Activated T-cell treated with anti-CD3 and anti-CD28 coated beads, Interleukin-2, amount 50 U/mL, for 24 hours (primary cell): ENCODE measurements around the gene RELL1.

Experiments
- DNase-seq: peaks from one replicate; pipeline ENCODE4 v3.0.0-alpha.2; 2020
- H3K27ac Mint-ChIP-seq: 2 replicates; pipeline ENCODE4 v1.8.0; 2020; ENCODE audit warnings: mild to moderate bottlenecking, mixed read lengths
- H3K27me3 Mint-ChIP-seq: 2 replicates; pipeline ENCODE4 v1.8.0; 2020; ENCODE audit warnings: mixed read lengths
- H3K36me3 Mint-ChIP-seq: 2 replicates; pipeline ENCODE4 v1.8.0; 2020; ENCODE audit warnings: low read depth, mixed read lengths
- H3K4me1 Mint-ChIP-seq: 2 replicates; pipeline ENCODE4 v1.8.0; 2020; ENCODE audit warnings: low read depth, mixed read lengths
- H3K4me3 Mint-ChIP-seq: 2 replicates; pipeline ENCODE4 v1.8.0; 2020; ENCODE audit warnings: mild to moderate bottlenecking, moderate library complexity, mixed read lengths
- H3K9me3 Mint-ChIP-seq: 2 replicates; pipeline ENCODE4 v1.8.0; 2020; ENCODE audit warnings: mixed read lengths

The RELL1 gene

GRCh38 chr4:37665333-37666320 is 20.5 kb downstream of the RELL1 start:
- DNase-seq = no peak
- no peaks in the 10 kb centered on the region for H3K27me3 Mint-ChIP-seq
- peaks cover 59% of the 10 kb centered on the region for H3K4me1 Mint-ChIP-seq
- H3K27ac Mint-ChIP-seq = peak overlapping the region; percentile 6
- peaks cover 2% of the 10 kb centered on the region for H3K36me3 Mint-ChIP-seq
- no peak overlapping the region for H3K4me3 Mint-ChIP-seq
- H3K9me3 Mint-ChIP-seq = no peaks in the 10 kb centered on the region

- Mint-ChIP-seq H3K27me3 (no peaks in the 10 kb centered on the region), H3K4me1 (peaks cover 61% of the 10 kb centered on the region), H3K36me3 (peaks cover 4% of the 10 kb centered on the region), H3K9me3 (no peaks in the 10 kb centered on the region), H3K27ac (peak overlapping the region; percentile 17), H3K4me3 (no peak overlapping the region)
- no peak for DNase-seq
Observed at GRCh38 chr4:37664696-37665095, 21.5 kb downstream of the RELL1 start.

- no peak overlapping the region for H3K27ac Mint-ChIP-seq
- H3K4me1 Mint-ChIP-seq = peaks cover 68% of the 10 kb centered on the region
- H3K36me3 Mint-ChIP-seq = peaks cover 13% of the 10 kb centered on the region
- H3K9me3 Mint-ChIP-seq = no peaks in the 10 kb centered on the region
- no peaks in the 10 kb centered on the region for H3K27me3 Mint-ChIP-seq
- DNase-seq = no peak
- H3K4me3 Mint-ChIP-seq = no peak overlapping the region
Observed at GRCh38 chr4:37663552-37663951, 22.6 kb downstream of the RELL1 start.

- H3K27ac Mint-ChIP-seq = peak overlapping the region; percentile 39
- H3K9me3 Mint-ChIP-seq = peaks cover 2% of the 10 kb centered on the region
- DNase-seq = no peak
- peaks cover 15% of the 10 kb centered on the region for H3K36me3 Mint-ChIP-seq
- H3K4me1 Mint-ChIP-seq = peaks cover 68% of the 10 kb centered on the region
- H3K27me3 Mint-ChIP-seq = no peaks in the 10 kb centered on the region
- no peak overlapping the region for H3K4me3 Mint-ChIP-seq
Observed at GRCh38 chr4:37662861-37663390, 23.2 kb downstream of the RELL1 start.

- DNase-seq = no peak
- Mint-ChIP-seq H3K9me3 (peaks cover 3% of the 10 kb centered on the region), H3K27ac (no peak overlapping the region), H3K4me1 (peaks cover 62% of the 10 kb centered on the region), H3K4me3 (no peak overlapping the region), H3K36me3 (peaks cover 20% of the 10 kb centered on the region), H3K27me3 (no peaks in the 10 kb centered on the region)
Observed at GRCh38 chr4:37662251-37662650, 23.9 kb downstream of the RELL1 start.

GRCh38 chr4:37661772-37662171 is 24.4 kb downstream of the RELL1 start:
- Mint-ChIP-seq H3K27ac (no peak overlapping the region), H3K27me3 (no peaks in the 10 kb centered on the region), H3K4me3 (no peak overlapping the region), H3K36me3 (peaks cover 24% of the 10 kb centered on the region), H3K9me3 (peaks cover 3% of the 10 kb centered on the region), H3K4me1 (peaks cover 57% of the 10 kb centered on the region)
- no peak for DNase-seq

- H3K9me3 Mint-ChIP-seq = peaks cover 11% of the 10 kb centered on the region
- no peak for DNase-seq
- H3K36me3 Mint-ChIP-seq = peaks cover 41% of the 10 kb centered on the region
- no peak overlapping the region for H3K27ac Mint-ChIP-seq
- H3K27me3 Mint-ChIP-seq = no peaks in the 10 kb centered on the region
- H3K4me1 Mint-ChIP-seq = peaks cover 36% of the 10 kb centered on the region
- no peak overlapping the region for H3K4me3 Mint-ChIP-seq
Observed at GRCh38 chr4:37659696-37660095, 26.5 kb downstream of the RELL1 start.

- peaks cover 51% of the 10 kb centered on the region for H3K36me3 Mint-ChIP-seq
- no peak overlapping the region for H3K4me3 Mint-ChIP-seq
- H3K9me3 Mint-ChIP-seq = peaks cover 14% of the 10 kb centered on the region
- H3K4me1 Mint-ChIP-seq = peaks cover 39% of the 10 kb centered on the region
- no peaks in the 10 kb centered on the region for H3K27me3 Mint-ChIP-seq
- no peak overlapping the region for H3K27ac Mint-ChIP-seq
- no peak for DNase-seq
Observed at GRCh38 chr4:37656649-37657048, 29.5 kb downstream of the RELL1 start.

- DNase-seq = no peak
- no peaks in the 10 kb centered on the region for H3K27me3 Mint-ChIP-seq
- no peak overlapping the region for H3K4me3 Mint-ChIP-seq
- H3K9me3 Mint-ChIP-seq = peaks cover 14% of the 10 kb centered on the region
- H3K36me3 Mint-ChIP-seq = peaks cover 52% of the 10 kb centered on the region
- peaks cover 32% of the 10 kb centered on the region for H3K4me1 Mint-ChIP-seq
- H3K27ac Mint-ChIP-seq = peak overlapping the region; percentile 19
Observed at GRCh38 chr4:37653601-37654000, 32.6 kb downstream of the RELL1 start.

- peaks cover 35% of the 10 kb centered on the region for H3K4me1 Mint-ChIP-seq
- no peak overlapping the region for H3K27ac Mint-ChIP-seq
- H3K4me3 Mint-ChIP-seq = no peak overlapping the region
- no peak for DNase-seq
- H3K9me3 Mint-ChIP-seq = peaks cover 12% of the 10 kb centered on the region
- H3K27me3 Mint-ChIP-seq = no peaks in the 10 kb centered on the region
- peaks cover 57% of the 10 kb centered on the region for H3K36me3 Mint-ChIP-seq
Observed at GRCh38 chr4:37652747-37653527, 33.2 kb downstream of the RELL1 start.

- Mint-ChIP-seq H3K36me3 (peaks cover 60% of the 10 kb centered on the region), H3K4me3 (no peak overlapping the region), H3K27ac (no peak overlapping the region), H3K4me1 (peaks cover 35% of the 10 kb centered on the region), H3K27me3 (no peaks in the 10 kb centered on the region), H3K9me3 (peaks cover 11% of the 10 kb centered on the region)
- no peak for DNase-seq
Observed at GRCh38 chr4:37651781-37652377, 34.3 kb downstream of the RELL1 start.

GRCh38 chr4:37650481-37650880 is 35.7 kb downstream of the RELL1 start:
- peaks cover 59% of the 10 kb centered on the region for H3K36me3 Mint-ChIP-seq

GRCh38 chr4:37649268-37649667 is 36.9 kb downstream of the RELL1 start:
- Mint-ChIP-seq H3K4me1 (peaks cover 34% of the 10 kb centered on the region), H3K9me3 (peaks cover 3% of the 10 kb centered on the region), H3K27me3 (no peaks in the 10 kb centered on the region), H3K4me3 (no peak overlapping the region), H3K36me3 (peaks cover 63% of the 10 kb centered on the region), H3K27ac (no peak overlapping the region)
- no peak for DNase-seq

More at GRCh38 chr4:37650481-37650880, 35.7 kb downstream of the RELL1 start:
- peaks cover 35% of the 10 kb centered on the region for H3K4me1 Mint-ChIP-seq
- H3K27me3 Mint-ChIP-seq = no peaks in the 10 kb centered on the region
- H3K9me3 Mint-ChIP-seq = peaks cover 5% of the 10 kb centered on the region
- DNase-seq = no peak
- H3K4me3 Mint-ChIP-seq = no peak overlapping the region
- H3K27ac Mint-ChIP-seq = no peak overlapping the region

GRCh38 chr4:37648084-37648817 is 37.9 kb downstream of the RELL1 start:
- H3K36me3 Mint-ChIP-seq = peaks cover 63% of the 10 kb centered on the region
- H3K4me1 Mint-ChIP-seq = peaks cover 28% of the 10 kb centered on the region
- no peak overlapping the region for H3K4me3 Mint-ChIP-seq

More at GRCh38 chr4:37648084-37648817, 37.9 kb downstream of the RELL1 start:
- no peak for DNase-seq
- H3K27me3 Mint-ChIP-seq = no peaks in the 10 kb centered on the region
- no peaks in the 10 kb centered on the region for H3K9me3 Mint-ChIP-seq
- H3K27ac Mint-ChIP-seq = no peak overlapping the region
